ENCODE results near the gene RBMS3.
"Not testable (repeated sequence)": the region's sequence is repeated elsewhere in the genome, so short reads cannot be mapped to it uniquely, and the experiment has no call there.

RBMS3 gene

DNA sequence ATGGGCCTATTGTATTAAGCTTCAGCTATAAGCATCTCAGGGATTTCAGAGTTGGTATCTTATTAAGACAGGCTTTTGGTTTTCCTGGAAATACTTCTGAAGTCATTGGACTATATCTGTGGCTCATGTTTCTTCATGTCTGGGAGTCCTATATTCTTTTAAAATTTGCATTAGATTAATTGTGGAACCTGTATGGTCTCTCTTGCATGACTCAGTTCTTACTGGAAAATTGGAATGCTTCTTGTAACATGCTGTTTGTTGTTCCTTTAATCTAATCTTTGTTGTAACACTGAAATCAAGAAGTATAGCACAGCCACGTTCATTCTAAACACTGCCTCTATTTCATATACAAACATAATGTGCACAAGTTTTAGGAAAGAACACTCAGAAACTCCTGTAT is 208.1 kb downstream of the RBMS3 start:
- FAIRE-seq, result no peak

DNA sequence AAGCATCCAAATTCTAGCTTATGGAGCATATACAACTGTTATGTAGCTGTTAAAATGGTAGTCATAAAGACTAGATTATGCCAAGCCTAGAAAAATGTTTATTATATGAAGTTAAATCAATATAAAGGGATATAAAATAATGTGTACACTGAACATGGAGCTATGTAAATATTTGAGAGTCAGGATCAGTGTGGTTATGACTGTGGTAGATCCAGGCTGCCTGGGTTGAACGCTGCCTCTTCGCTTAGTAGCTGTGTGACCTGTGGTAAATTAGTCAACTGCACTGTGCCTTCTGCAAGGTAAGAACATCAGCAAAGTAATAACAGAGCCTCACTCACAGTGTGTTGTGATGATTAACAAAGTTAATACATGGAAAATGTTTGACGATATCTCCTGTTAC is 212.2 kb downstream of the RBMS3 start:
- no peak for FAIRE-seq

DNA sequence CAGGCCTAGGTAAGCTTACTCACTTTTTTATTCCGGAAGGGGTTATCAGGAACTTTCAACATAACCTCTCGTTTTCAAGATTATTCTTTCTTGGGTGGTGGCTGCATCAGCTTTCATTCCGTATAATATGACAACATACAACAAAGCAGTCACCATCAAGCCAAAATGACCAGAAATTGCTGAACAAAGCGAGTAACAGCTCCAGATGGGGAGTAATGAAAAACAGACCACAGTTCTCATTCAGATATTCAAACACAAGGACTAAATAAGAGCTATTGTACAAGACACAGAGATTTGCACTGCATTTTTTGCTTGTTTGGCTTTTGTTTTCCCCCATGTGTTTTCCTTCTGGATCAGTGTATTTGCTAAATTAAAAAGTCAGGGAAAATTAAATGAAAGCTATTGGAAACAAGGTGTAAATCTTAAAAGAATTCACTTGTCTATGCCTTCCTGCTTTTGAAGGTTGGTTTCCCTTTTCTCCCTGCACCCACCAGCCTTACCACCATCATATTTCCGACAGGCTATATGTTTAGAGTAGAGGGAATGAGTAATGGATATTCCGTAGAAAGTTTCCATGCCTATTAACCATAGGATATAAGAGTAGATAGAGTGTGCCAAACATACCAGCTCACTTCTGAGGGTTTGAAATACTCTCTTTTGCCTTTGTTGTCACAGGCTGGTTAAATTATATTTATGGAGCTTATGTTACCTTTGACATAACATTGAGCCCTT is 213.6 kb downstream of the RBMS3 start:
- FAIRE-seq, result no peak

DNA sequence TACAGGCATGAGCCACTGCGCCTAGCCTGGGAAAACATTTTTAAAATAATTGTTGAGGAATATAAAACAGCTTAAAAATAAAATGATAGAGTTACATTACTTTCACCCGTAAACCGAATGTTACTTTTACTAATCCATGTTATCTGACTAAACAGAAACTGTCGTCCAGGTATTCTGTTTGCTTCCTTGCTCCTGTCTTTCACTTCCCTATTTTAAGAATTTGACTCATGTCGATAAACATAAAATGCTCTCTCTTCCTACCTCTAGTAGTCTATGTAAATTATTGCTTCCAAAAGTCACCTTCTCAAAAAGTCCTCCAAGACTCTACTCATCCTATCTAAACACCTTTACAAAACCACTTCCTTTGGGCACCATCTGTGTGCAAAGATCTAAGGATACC is 216.4 kb downstream of the RBMS3 start:
- no peak for FAIRE-seq

DNA sequence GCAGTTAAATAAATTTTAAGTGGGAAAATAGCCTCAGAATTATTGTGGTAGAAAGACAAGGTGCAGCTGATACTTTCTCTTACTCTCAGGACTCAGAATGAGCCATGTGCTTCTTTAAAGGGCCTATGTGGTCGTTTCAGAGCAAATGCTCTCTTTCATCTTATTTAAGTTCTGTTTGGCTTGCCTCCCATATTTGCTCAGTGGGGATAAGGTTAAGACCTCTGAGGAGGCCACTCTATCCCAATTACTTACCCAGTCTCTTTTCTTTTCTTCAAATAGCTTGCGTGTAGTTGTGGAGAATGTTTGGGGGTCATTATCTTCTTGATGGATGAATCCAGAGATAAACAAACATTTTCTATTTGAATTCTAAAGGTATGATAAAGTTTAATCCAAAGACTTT is 221.9 kb downstream of the RBMS3 start:
- FAIRE-seq, result no peak

DNA sequence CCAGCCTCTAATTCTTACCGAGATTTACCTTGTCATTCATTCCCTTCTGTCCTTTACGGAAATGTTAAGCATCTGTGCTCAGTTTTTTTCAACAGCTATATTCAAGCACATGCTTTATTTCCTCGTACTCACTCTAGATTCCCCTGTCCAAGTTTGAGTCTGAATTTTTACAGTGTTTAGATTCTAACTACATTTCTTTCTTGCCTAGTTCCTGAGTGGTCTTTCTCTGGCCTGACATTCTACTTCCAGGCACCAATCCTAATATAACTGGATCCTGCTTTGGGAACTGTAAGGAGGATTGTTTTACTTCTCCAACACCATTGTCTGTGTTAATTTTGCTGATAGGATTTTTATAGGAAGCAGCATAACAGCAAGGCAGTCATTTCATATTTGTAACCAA is 222.4 kb downstream of the RBMS3 start:
- no peak for FAIRE-seq

DNA sequence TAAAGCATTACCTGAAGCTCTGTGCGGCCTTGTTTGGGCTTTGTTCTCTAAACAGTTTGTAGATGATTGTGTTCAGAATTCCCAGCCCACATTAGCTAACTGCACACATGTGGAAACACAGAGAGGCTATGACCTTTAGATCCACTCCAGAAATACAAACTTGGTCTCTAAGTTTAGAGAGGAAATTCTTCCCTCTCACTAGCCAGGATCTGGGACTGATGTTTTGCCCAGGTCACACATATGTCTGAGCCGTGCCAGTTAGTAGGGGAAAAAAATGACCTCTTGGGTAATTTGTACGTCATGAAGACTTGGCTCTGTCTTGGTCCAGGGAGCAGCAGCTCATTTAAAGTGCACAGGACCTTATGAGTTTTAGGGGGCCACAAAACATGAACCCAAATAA is 223.1 kb downstream of the RBMS3 start:
- FAIRE-seq, result no peak

DNA sequence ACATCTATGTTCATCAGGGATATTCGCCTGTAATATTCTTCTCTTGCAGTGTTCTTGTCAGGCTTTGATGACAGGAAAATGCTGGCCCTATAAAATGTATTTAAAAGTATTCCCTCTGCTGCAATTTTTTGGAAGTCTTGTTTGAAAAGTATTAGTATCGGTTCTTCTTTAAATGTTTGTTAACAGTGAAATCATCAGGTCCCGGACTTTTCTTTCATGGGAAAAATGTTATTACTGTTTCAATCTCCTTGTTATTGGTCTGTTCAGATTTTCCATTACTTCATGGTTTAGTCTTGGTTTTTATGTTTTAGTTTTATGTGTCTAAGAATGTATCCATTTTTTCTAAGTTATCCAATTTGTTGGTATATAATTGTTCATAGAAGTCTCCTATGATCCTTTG is 225.6 kb downstream of the RBMS3 start:
- peak; percentile 21 for FAIRE-seq

DNA sequence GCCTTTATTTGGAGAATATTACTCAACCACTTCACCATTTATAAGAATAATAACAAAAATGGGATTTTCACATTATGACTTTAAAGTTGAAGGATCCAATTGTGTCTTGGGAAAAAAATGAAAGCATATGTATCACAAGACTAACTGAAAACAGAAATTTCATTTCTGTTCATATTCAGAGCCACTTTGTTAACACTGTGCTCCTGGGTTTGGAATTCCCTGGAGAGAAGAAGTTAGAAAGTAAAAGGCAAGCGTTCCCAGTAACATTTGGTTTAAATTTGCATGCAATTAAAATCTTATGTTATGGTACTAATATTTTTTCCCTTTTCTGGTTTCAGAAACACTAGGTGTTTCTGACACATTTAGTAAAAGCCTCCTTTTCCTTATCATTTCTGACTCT is 230.8 kb downstream of the RBMS3 start:
- no peak for FAIRE-seq

DNA sequence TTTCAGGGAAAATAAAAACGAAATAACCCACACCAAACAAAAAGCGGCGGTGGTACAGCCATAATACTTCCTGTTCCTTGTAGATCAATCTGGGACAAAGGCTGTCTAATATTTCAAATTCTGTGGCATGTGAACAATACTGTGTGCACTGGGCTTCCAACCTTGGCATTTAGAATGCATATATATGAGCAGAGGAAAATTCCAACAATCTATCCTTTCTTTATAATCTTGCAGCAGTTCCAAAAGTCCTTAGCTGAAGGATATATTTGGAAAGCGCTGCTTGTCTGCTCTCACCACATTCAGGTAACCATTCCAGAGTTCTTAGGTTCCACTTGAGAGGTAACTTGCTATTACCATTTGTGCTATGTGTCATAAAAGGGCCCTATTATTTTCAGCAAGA is 231.8 kb downstream of the RBMS3 start:
- FAIRE-seq, result no peak

DNA sequence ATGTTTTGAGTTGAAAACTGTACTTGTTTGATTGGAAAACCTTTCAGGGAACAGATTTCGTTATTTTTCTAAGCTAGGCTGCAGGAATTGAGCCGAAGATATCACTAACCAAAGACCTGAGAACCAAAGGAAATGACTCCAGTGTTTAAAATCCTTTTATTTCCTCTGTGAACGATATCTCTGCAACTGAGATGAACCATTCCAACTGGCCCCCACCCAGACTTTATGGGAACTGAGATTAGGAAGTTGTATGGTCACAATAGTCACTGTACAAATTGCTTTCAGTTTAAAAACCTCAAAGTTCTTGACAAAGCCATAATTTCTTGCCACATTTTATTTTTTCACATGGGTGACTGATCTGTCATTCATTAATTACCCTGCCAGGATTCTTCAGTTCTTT is 232.4 kb downstream of the RBMS3 start:
- no peak for FAIRE-seq

DNA sequence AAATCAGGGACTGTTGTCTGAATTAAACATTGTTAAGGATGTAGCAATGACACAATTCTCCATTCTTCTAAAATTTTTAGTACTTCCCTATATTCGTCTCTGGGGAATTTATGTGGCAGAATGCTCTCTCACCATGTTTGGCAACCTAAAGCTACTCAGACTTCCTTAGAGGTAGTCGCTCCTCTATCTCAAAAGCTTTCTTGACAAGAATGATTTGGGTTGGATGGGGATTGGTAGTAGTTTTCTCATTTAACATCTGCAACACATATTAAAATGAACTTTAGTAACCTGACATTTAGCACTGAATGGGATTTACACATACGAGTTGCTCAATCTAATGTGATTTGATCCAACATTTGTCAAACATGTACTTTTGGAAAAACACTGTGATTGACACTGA is 233.3 kb downstream of the RBMS3 start:
- no peak for FAIRE-seq

DNA sequence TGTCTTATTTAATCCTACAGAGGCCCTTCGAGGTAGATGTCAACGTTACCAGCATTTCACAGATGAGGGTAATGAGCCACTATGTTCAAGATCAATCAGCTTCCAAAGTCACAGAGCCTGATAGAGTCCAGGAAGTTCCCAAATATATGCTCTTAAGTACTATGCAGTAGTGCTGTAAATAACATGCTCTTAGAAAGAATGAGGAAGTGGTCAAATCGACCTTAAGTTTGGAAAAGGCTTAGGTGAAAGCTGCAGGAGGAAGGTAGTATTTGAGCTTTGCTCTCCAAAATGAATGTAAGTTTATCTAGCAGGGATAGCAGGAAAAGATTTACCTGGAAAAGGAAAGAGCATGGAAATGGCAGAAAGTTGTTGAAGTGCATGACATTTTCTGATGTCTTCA is 234.0 kb downstream of the RBMS3 start:
- FAIRE-seq, result no peak

DNA sequence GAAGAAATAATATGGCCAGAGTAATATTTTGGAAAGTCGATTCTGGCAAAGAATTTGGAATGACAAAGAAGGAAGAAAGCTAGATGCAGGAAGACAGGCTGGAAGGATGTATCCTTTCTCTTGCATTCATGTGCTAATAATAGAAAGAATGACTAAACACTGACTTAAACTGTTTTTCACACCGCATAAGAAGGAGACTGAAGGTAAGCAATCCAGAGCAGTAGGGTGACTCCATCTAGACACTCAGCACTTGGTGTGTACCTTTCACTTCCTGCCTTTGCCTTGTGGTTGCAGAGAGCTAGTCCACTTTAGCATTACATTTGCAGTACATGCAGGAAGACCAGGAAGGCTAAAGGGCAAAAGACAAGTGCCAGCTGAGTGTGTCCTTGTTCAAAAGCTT is 234.6 kb downstream of the RBMS3 start:
- no peak for FAIRE-seq

DNA sequence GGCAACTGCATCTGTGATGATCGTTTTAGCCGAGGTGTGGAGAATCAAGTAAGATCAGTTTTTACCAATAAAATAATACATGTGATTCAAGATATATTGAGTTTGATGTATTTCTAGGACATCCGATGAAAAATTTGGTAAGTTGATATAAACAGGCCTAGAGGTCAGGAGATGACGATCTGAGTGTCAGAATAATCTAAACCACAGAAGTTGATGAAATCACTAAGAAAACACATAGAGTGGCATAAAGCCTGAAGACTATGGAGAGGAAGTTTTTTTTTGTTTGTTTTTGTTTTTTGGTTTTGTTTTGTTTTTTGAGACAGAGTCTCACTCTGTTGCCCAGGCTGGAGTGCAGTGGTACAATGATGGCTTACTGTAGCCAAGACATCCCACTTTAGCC is 235.3 kb downstream of the RBMS3 start:
- no peak for FAIRE-seq

DNA sequence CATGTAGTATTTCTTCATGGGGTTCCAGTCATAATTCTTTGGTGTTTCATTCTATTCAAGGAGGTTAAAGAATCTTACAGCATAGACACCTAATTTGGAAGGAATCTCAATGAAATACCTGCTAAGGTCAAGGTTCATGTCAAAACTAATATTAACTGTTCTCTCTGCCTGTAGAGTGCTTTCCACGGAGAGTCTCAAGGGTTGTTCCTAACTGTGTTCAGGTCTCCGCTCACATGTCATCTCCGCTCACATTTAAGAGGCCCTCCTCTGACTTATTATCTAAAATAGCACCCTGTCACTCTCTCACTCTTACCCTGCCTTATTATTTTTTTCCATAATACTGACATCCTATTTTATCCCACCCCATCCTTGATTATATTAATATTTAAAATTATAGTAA is 239.9 kb downstream of the RBMS3 start:
- FAIRE-seq, result no peak

DNA sequence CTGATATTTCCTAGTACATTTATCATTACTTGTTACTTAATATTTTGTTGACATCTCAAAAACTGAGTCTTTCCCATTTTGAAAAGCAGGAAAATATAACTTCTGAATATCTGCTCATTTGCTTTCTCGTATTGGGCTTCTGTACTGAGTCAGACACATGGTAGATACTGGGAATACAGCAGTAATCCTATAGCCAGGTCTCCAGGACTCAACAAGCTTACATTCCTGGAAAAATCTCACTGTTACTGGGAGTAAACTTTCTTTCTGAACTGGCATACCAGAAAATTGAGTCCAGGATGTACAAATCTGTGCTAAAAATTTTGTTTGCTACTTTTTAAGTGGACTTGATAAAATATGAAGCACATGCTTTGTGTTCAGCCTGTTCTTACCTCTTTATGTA is 240.4 kb downstream of the RBMS3 start:
- FAIRE-seq, result no peak

DNA sequence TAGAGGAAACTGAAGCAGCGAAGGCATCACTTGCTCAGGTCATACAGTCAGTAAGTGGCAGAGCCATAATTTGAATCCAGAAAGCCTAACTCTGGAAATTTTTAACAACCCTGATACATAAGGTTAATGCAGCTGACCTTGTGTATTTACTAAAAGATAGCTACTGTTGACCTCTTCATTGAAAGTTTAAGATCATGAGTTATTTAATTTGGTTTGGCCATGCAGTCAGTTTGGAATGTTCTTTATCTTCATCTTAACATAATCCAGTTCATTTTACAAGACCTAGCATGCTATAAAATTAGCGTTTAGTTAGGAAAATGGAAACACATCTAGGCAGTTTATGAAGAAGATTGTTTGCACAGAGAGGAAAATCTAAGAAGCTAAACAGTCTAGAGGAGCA is 240.9 kb downstream of the RBMS3 start:
- FAIRE-seq, result no peak

DNA sequence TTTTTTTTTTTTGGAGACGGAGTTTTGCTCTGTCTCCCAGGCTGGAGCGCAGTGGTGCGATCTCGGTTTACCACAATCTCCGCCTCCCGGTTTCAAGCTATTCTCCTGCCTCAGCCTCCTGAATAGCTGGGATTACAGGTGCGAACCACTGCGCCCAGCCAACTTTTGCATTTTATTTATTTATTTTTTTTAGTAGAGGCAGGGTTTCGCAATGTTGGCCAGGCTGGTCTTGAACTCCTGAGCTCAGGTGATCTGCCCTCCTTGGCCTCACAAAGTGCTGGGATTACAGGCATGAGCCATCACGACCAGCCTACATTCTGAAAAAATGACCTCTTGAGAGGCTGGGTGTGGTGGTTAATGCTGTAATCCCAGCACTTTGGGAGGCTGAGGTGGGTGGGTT is 243.6 kb downstream of the RBMS3 start:
- not testable (repeated sequence) for FAIRE-seq

DNA sequence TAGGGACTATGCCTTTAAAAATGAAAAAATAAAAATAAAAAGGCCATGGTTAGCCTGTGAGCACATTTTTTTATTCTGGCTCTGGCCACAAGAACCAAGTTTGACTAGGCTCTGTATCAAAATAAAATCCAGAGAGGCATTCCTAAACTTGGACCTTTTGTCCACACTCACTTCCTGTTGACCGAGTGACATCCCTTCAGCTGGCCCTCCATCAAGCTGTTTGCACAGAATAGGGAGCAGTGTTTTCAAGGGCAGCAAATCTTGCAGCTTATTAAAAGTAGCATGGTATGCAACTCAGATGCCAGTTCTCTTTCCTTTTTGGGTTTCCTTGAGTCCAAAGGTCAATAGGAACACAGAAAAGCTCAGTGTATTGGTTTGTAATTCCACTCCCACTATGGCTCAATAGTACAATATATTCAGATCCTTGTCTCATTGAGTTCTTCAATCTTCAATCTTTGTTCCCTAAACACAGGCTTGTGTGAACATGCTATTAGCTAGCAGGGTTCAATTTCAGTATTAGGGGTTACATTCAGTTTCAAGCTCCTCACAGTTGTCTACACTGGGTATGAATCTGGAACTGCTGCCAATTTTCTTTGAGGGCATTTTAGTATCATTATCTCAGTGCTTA is 244.5 kb downstream of the RBMS3 start:
- FAIRE-seq, result no peak

DNA sequence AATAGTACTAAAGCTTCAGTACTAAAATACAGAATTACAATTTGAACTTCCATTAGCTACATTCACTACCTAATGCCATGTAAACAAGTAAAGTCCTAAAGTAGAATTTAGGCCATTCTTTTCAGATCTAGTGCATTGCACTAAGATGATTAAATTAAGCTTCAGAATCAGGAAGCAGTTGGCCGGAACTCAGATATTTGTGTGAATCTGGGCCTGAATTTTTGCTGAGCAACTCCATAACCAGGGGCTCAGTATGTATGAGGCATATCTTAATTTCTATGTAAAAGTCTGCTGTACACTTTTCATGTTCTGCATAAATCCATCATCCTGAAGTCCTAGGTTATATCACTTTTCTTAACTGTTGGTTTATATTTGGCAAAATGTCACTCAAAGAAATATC is 246.4 kb downstream of the RBMS3 start:
- no peak for FAIRE-seq

DNA sequence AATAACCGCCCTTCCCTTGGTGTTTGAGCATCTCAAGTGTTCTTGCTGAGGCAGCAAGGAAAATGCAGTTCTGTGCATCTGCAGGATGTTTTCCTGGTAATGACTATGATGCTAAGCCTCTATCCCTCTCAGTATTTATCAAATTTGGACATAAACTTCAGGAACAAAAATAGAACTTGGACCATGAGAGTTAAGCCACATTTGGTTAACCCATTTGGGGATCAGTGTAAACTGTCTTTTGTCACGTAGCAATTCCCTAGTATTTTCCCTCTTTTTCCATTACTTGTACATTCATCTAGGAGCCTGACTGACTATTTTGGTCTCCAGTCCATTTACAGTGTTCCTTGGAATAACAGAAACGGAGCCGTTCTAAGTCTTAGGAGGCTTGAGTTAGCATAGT is 250.8 kb downstream of the RBMS3 start:
- no peak for FAIRE-seq

DNA sequence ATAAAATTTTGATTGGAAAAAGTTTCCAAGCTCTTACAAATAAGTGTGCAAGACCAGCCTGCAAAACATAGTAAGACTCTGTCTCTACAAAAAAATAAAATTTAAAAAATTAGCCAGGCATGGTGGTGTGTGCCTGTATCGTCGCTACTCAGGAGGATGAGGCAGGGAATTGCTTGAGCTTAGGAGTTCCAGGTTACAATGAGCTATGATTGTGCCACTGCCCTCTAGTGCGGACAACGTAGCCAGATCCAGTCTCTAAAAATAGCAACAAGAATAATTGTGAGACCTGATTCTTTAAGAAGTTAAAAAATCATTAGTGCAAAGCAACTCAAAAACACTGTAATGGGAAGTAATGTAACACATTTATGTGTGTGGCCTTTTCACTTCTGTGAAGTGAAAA is 251.6 kb downstream of the RBMS3 start:
- FAIRE-seq, result no peak

DNA sequence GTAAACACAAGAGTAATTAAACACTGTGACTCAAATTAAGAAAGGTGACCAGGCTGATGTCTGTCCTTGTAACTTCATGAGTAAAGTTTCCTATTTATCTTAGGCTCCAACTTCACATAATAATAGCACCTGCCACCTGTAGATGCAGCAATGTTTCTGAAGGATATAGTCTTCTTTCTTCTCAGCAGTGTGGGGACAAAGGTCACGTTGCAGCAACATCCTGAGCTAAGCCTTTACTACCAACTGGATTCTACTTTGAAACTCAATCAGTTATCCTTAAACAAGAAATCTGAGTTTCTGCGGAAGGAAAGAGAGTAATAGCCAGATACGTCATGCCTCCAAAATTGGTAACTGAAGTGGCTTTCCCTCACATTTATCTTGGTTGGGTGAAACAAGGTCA is 253.1 kb downstream of the RBMS3 start:
- FAIRE-seq, result no peak
